Renal pelvis (tissue), 4 donors: ENCODE results near the gene LIN7B. TPM values are rescaled to one million over a fixed set of nuclear protein-coding genes. Genes with fewer than 3 reads are reported as not detected.

Experiments
- DNase-seq: peaks from one replicate; pipeline ENCODE4 v3.0.0-alpha.2; 2013
- polyA plus RNA-seq, 3 donors: library from polyadenylated mRNA; unstranded; fragments of 120-200 nt; gene quantifications; one replicate each; pipeline ENCODE4 v1.2.1, GENCODE V29; 2013; ENCODE audit not compliant: insufficient read length in 3 of 3

The LIN7B gene
- polyA plus RNA-seq, 3 donors = 9.0 to 11.5 (median 10.1) TPM

- DNase-seq = no peak
These were observed 46.5 kb downstream of the LIN7B start for GRCh38 chr19:49160450-49161189.

- DNase-seq = no peak
These were observed 47.8 kb downstream of the LIN7B start for GRCh38 chr19:49161987-49162386.

- DNase-seq = no peak
These were observed 51.1 kb downstream of the LIN7B start for GRCh38 chr19:49165111-49165750.

- no peak for DNase-seq
These were observed 51.7 kb downstream of the LIN7B start for GRCh38 chr19:49165865-49166301.

- no peak for DNase-seq
These were observed 53.8 kb downstream of the LIN7B start for GRCh38 chr19:49167857-49168409.

Other genes starting within 250 kb of the LIN7B start
- 10 to 100 TPM; 25.2 to 29.4 (median 25.7) TPM for gene PLEKHA4, start 245.8 kb upstream of the LIN7B start, polyA plus RNA-seq
- 10 to 100 TPM; 33.8 to 36.6 (median 33.9) TPM for gene PPP1R15A, start 241.9 kb upstream of the LIN7B start, polyA plus RNA-seq
- gene TULP2, start 215.6 kb upstream of the LIN7B start, polyA plus RNA-seq = 1 to 10 TPM in 1 of 3 donors, under 1 TPM in 2; 0.70 to 1.5 (median 0.96) TPM
- 100 to 1,000 TPM; 311 to 334 (median 332) TPM for gene NUCB1, start 214.1 kb upstream of the LIN7B start, polyA plus RNA-seq
- gene DHDH, start 180.7 kb upstream of the LIN7B start, polyA plus RNA-seq = 10 to 100 TPM in 1 of 3 donors, 1 to 10 TPM in 2; 8.5 to 11.6 (median 9.7) TPM
- 10 to 100 TPM; 76.5 to 91.9 (median 87.6) TPM for gene BAX, start 159.5 kb upstream of the LIN7B start, polyA plus RNA-seq
- gene FTL, start 149.1 kb upstream of the LIN7B start, polyA plus RNA-seq = 1,000 to 10,000 TPM; 2,476 to 3,205 (median 2,712) TPM
- 10 to 100 TPM; 42.9 to 56.7 (median 55.5) TPM for gene GYS1, start 121.1 kb upstream of the LIN7B start, polyA plus RNA-seq
- gene RUVBL2, start 120.5 kb upstream of the LIN7B start, polyA plus RNA-seq = 100 to 1,000 TPM in 2 of 3 donors, 10 to 100 TPM in 1; 96.2 to 118 (median 101) TPM
- under 1 TPM in 2 of 3 donors, not detected in 1; 0.30 to 0.71 TPM for gene LHB, start 97.3 kb upstream of the LIN7B start, polyA plus RNA-seq
- not detected for gene CGB3, start 90.0 kb upstream of the LIN7B start, polyA plus RNA-seq
- not detected for gene CGB2, start 82.5 kb upstream of the LIN7B start, polyA plus RNA-seq
- gene CGB1, start 77.5 kb upstream of the LIN7B start, polyA plus RNA-seq = not detected
- gene CGB5, start 70.5 kb upstream of the LIN7B start, polyA plus RNA-seq = under 1 TPM in 1 of 3 donors, not detected in 2; 0.20 TPM
- gene CGB8, start 65.3 kb upstream of the LIN7B start, polyA plus RNA-seq = under 1 TPM in 1 of 3 donors, not detected in 2; 0.39 TPM
- gene CGB7, start 56.6 kb upstream of the LIN7B start, polyA plus RNA-seq = 1 to 10 TPM in 2 of 3 donors, under 1 TPM in 1; 0.74 to 1.4 (median 1.2) TPM
- gene NTF4, start 49.6 kb upstream of the LIN7B start, polyA plus RNA-seq = 1 to 10 TPM; 3.2 to 6.5 (median 5.7) TPM
- gene KCNA7, start 41.7 kb upstream of the LIN7B start, polyA plus RNA-seq = under 1 TPM; 0.03 to 0.13 (median 0.05) TPM
- 100 to 1,000 TPM; 322 to 406 (median 393) TPM for gene SNRNP70, start 28.9 kb upstream of the LIN7B start, polyA plus RNA-seq
- 1 to 10 TPM; 1.1 to 1.4 (median 1.1) TPM for gene C19orf73, start 4.8 kb downstream of the LIN7B start, polyA plus RNA-seq
- gene PPFIA3, start 5.2 kb downstream of the LIN7B start, polyA plus RNA-seq = 1 to 10 TPM; 6.7 to 9.4 (median 9.0) TPM
- 10 to 100 TPM; 24.8 to 36.4 (median 33.1) TPM for gene HRC, start 41.0 kb downstream of the LIN7B start, polyA plus RNA-seq
- 10 to 100 TPM; 29.4 to 62.7 (median 39.0) TPM for gene TRPM4, start 43.4 kb downstream of the LIN7B start, polyA plus RNA-seq
- gene SLC6A16, start 210.8 kb downstream of the LIN7B start, polyA plus RNA-seq = 1 to 10 TPM; 2.3 to 5.7 (median 4.6) TPM
- gene CD37, start 221.0 kb downstream of the LIN7B start, polyA plus RNA-seq = 10 to 100 TPM; 26.6 to 38.2 (median 36.4) TPM
- gene TEAD2, start 248.0 kb downstream of the LIN7B start, polyA plus RNA-seq = 100 to 1,000 TPM in 2 of 3 donors, 10 to 100 TPM in 1; 89.0 to 114 (median 109) TPM
- gene DKKL1, start 249.5 kb downstream of the LIN7B start, polyA plus RNA-seq = 1 to 10 TPM; 4.2 to 6.7 (median 5.8) TPM